GM12878 (cell line): ENCODE data around the gene NT5DC3. TPM values are rescaled to one million over a fixed set of nuclear protein-coding genes. Genes with fewer than 3 reads are reported as not detected.

ENCODE experiments used
- ATF2 ChIP-seq: IDR thresholded peaks from 2 replicates; pipeline ENCODE4 v1.6.1; 2012; ENCODE audit warnings: low read length, inconsistent platforms
- BRCA1 ChIP-seq: IDR thresholded peaks from 2 replicates; pipeline ENCODE4 v1.6.1; 2011; ENCODE audit warnings: low read depth, low read length, improper control_type of control experiment
- CEBPZ ChIP-seq: fragments of 150-350 bp; IDR thresholded peaks from 2 replicates; pipeline ENCODE4 v1.6.1; 2016; ENCODE audit warnings: low read depth, low read length
- E2F8 ChIP-seq: fragments of 450-650 bp; IDR thresholded peaks from 2 replicates; pipeline ENCODE4 v1.6.1; 2018; ENCODE audit warnings: mild to moderate bottlenecking, low read depth, moderate library complexity; ENCODE audit not compliant: partially characterized antibody
- IKZF1 ChIP-seq: fragments of 450-650 bp; conservative IDR thresholded peaks from 2 replicates; pipeline ENCODE4 v1.6.1; 2017; ENCODE audit warnings: antibody characterized with exemption, mild to moderate bottlenecking
- KAT2A ChIP-seq: conservative IDR thresholded peaks from 2 replicates; pipeline ENCODE4 v1.6.1; 2011; ENCODE audit warnings: low read depth, low read length; ENCODE audit not compliant: control insufficient read depth
- NFIC ChIP-seq: IDR thresholded peaks from 2 replicates; pipeline ENCODE4 v1.6.1; 2012; ENCODE audit warnings: low read depth, mild to moderate bottlenecking, inconsistent platforms, low read length, moderate library complexity
- NR2F1 ChIP-seq: fragments of 450-650 bp; conservative IDR thresholded peaks from 2 replicates; pipeline ENCODE4 v1.6.1; 2017; ENCODE audit warnings: mild to moderate bottlenecking
- NRF1 ChIP-seq: conservative IDR thresholded peaks from 2 replicates; pipeline ENCODE4 v1.6.1; 2011; ENCODE audit warnings: mild to moderate bottlenecking, low read depth, low read length, improper control_type of control experiment
- SIN3A ChIP-seq: IDR thresholded peaks from 2 replicates; pipeline ENCODE4 v1.6.1; 2012; ENCODE audit warnings: low read depth, low read length, improper control_type of control experiment
- SIX5 ChIP-seq: IDR thresholded peaks from 2 replicates; pipeline ENCODE4 v1.6.1; 2011; ENCODE audit warnings: mild to moderate bottlenecking, low read depth, low read length, moderate library complexity; ENCODE audit not compliant: severe bottlenecking
- SMAD5 ChIP-seq: IDR thresholded peaks from 2 replicates; pipeline ENCODE4 v1.6.1; 2016; ENCODE audit warnings: antibody characterized with exemption, low read depth
- TAF1 ChIP-seq: IDR thresholded peaks from 2 replicates; pipeline ENCODE4 v1.6.1; 2011; ENCODE audit warnings: mild to moderate bottlenecking, low read depth, low read length, borderline replicate concordance
- USF2 ChIP-seq: IDR thresholded peaks from 2 replicates; pipeline ENCODE4 v1.6.1; 2011; ENCODE audit warnings: low read depth, low read length, improper control_type of control experiment, borderline replicate concordance
- ZNF687 ChIP-seq: fragments of 450-650 bp; IDR thresholded peaks from 2 replicates; pipeline ENCODE4 v1.6.1; 2017; ENCODE audit warnings: mild to moderate bottlenecking, moderate library complexity
- polyA plus RNA-seq, 11 experiments: library from polyadenylated mRNA; depleted of rRNA in 4 of 11; unstranded in 6 of 11; stranded (reverse) in 5 of 11; fragments of >200 nt; fragmentation: Nextera tagmentation in 4 of 11; fragmentation: Illumina TruSeq in 1 of 11; extraction: Ambion mirVana in 4 of 11; extraction: Trizol in 1 of 11; gene quantifications; 1 replicate in 1 of 11; 2 replicates in 10 of 11; pipeline versions ENCODE4 v1.2.1 to v1.2.3, GENCODE V29; 2011 to 2016; ENCODE audit warnings: inconsistent platforms in 2 of 11, missing spikeins in 2 of 11, low read depth in 1 of 11
- total RNA-seq, 4 experiments: library from RNA; depleted of rRNA in 3 of 4; stranded (reverse); fragments of >200 nt in 3 of 4; fragmentation: Illumina TruSeq in 1 of 4; extraction: Trizol in 1 of 4; gene quantifications; 2 replicates each; pipeline versions ENCODE4 v1.2.1 to v1.2.3, GENCODE V29; 2013 to 2021

Gene NT5DC3
- total and polyA plus RNA-seq, 10 of the 15 experiments (the other 5 are each of a cell fraction or from before 2014, with no cell fraction given), result 2.0 to 12.4 (median 5.9) TPM

- TF ChIP-seq ZNF687 (no peak), ATF2 (no peak), NR2F1 (peak; percentile 59), SIN3A (no peak), KAT2A (no peak), SIX5 (no peak), SMAD5 (no peak), E2F8 (no peak), BRCA1 (no peak), USF2 (no peak), NRF1 (no peak), NFIC (no peak), TAF1 (no peak), IKZF1 (no peak; the same call in 1 of the 2 replicates), CEBPZ (no peak)
These were observed 903 bp upstream of the NT5DC3 start (continued) for GRCh38 chr12:103841690-103842584.
